Hepatocyte (in vitro differentiated cells): ENCODE results near the gene EMSY. TPM values are rescaled to one million over a fixed set of nuclear protein-coding genes. Genes with fewer than 3 reads are reported as not detected.

Source experiments
- DNase-seq: peaks from one replicate; pipeline ENCODE4 v3.0.0-alpha.2; 2016; ENCODE audit warnings: low spot score
- H2AFZ ChIP-seq: fragments of 200-600 bp; sonication (generic); 2 replicates; pipeline ENCODE4 v1.6.0; 2016; ENCODE audit warnings: antibody characterized with exemption, mild to moderate bottlenecking
- H3K27ac ChIP-seq: fragments of 200-600 bp; sonication (generic); 2 replicates; pipeline ENCODE4 v1.5.1; 2016; ENCODE audit warnings: mild to moderate bottlenecking
- H3K27me3 ChIP-seq: fragments of 200-600 bp; sonication (generic); 2 replicates; pipeline ENCODE4 v1.6.1; 2016
- H3K36me3 ChIP-seq: fragments of 200-600 bp; sonication (generic); replicated peaks from 2 replicates; pipeline ENCODE4 v1.5.1; 2016; ENCODE audit warnings: low read depth; ENCODE audit not compliant: insufficient read depth
- H3K4me1 ChIP-seq: fragments of 200-600 bp; sonication (generic); 2 replicates; pipeline ENCODE4 v1.5.1; 2016; ENCODE audit warnings: mild to moderate bottlenecking, moderate library complexity; ENCODE audit not compliant: insufficient read depth
- H3K4me2 ChIP-seq: fragments of 200-600 bp; sonication (generic); 2 replicates; pipeline ENCODE4 v1.6.0; 2016
- H3K4me3 ChIP-seq: fragments of 200-600 bp; sonication (generic); 2 replicates; pipeline ENCODE4 v1.5.1; 2016; ENCODE audit warnings: mild to moderate bottlenecking
- H3K79me2 ChIP-seq: fragments of 200-600 bp; sonication (generic); 2 replicates; pipeline ENCODE4 v1.6.0; 2017; ENCODE audit warnings: mild to moderate bottlenecking
- H3K9me2 ChIP-seq: fragments of 200-600 bp; sonication (generic); replicated peaks from 2 replicates; pipeline ENCODE4 v1.6.0; 2017; ENCODE audit warnings: mild to moderate bottlenecking; ENCODE audit not compliant: insufficient read depth
- H3K9me3 ChIP-seq: fragments of 200-600 bp; sonication (generic); 2 replicates; pipeline ENCODE4 v1.5.1; 2016; ENCODE audit warnings: low read depth, mild to moderate bottlenecking
- H4K20me1 ChIP-seq: fragments of 200-600 bp; sonication (generic); 2 replicates; pipeline ENCODE4 v1.6.0; 2016; ENCODE audit warnings: mild to moderate bottlenecking; ENCODE audit not compliant: insufficient read depth, poor library complexity, severe bottlenecking
- CTCF ChIP-seq: fragments of 200-600 bp; sonication (generic); IDR thresholded peaks from 2 replicates; pipeline ENCODE4 v1.5.1; 2016; ENCODE audit warnings: antibody characterized with exemption, mild to moderate bottlenecking; ENCODE audit not compliant: poor library complexity
- EZH2 ChIP-seq: fragments of 200-600 bp; sonication (generic); IDR thresholded peaks from 2 replicates; pipeline ENCODE4 v1.6.1; 2016; ENCODE audit warnings: antibody characterized with exemption, mild to moderate bottlenecking, borderline replicate concordance
- EZH2phosphoT487 ChIP-seq: fragments of 200-600 bp; sonication (generic); IDR thresholded peaks from one replicate; pipeline ENCODE4 v1.6.1; 2018; ENCODE audit warnings: antibody characterized with exemption, mild to moderate bottlenecking, low read depth, moderate library complexity; ENCODE audit not compliant: unreplicated experiment, severe bottlenecking
- WGBS: methylation state at CpG from one replicate; pipeline ENCODE4 v1.1.6; 2016; ENCODE audit warnings: low lambda C conversion rate; ENCODE audit errors: missing lambda C conversion rate; 5-methylcytosine and 5-hydroxymethylcytosine counted together
- polyA plus RNA-seq: library from polyadenylated mRNA; unstranded; fragments of >200 nt; fragmentation: Nextera tagmentation; extraction: Ambion mirVana; gene quantifications from 2 replicates; pipeline ENCODE4 v1.2.1, GENCODE V29; 2016
- total RNA-seq: library from RNA; depleted of rRNA; stranded (reverse); fragments of >200 nt; gene quantifications from 2 replicates; pipeline ENCODE4 v1.2.3, GENCODE V29; 2014

Gene EMSY
- total and polyA plus RNA-seq, 2 experiments from 2014 or later: 8.2 to 19.4 TPM

- Histone ChIP-seq H2AFZ (no peak overlapping the region), H3K27me3 (no peaks in the 10 kb centered on the region), H3K4me3 (no peak overlapping the region), H3K79me2 (no peaks in the 10 kb centered on the region), H3K9me2 (no peaks in the 10 kb centered on the region), H3K4me1 (no peaks in the 10 kb centered on the region), H3K9me3 (no peaks in the 10 kb centered on the region), H3K4me2 (no peak overlapping the region), H3K36me3 (no peaks in the 10 kb centered on the region), H4K20me1 (no peaks in the 10 kb centered on the region), H3K27ac (no peak overlapping the region)
- TF ChIP-seq CTCF: no peak
- 100% methylated on average over 1 of the region's 1 CpG for WGBS
- DNase-seq: no peak
Observed at GRCh38 chr11:76558473-76558872, 113.7 kb downstream of the EMSY start.

GRCh38 chr11:76558891-76559290 is 114.1 kb downstream of the EMSY start:
- no peak overlapping the region for H3K4me3 ChIP-seq
- H3K4me1 ChIP-seq: no peaks in the 10 kb centered on the region
- no peak overlapping the region for H3K4me2 ChIP-seq
- no peaks in the 10 kb centered on the region for H3K9me3 ChIP-seq
- no peak overlapping the region for H3K27ac ChIP-seq
- H3K27me3 ChIP-seq: no peaks in the 10 kb centered on the region
- H4K20me1 ChIP-seq: no peaks in the 10 kb centered on the region
- no peaks in the 10 kb centered on the region for H3K79me2 ChIP-seq
- 95% methylated on average over 1 of the region's 1 CpG for WGBS
- TF ChIP-seq EZH2phosphoT487: no peak
- TF ChIP-seq CTCF: no peak
- no peak for TF ChIP-seq EZH2
- H3K9me2 ChIP-seq: no peaks in the 10 kb centered on the region
- H3K36me3 ChIP-seq: no peaks in the 10 kb centered on the region
- no peak overlapping the region for H2AFZ ChIP-seq
- no peak for DNase-seq

- Histone ChIP-seq H3K9me2 (no peaks in the 10 kb centered on the region), H3K4me3 (no peak overlapping the region), H3K4me2 (no peak overlapping the region), H3K27ac (no peak overlapping the region), H3K9me3 (no peaks in the 10 kb centered on the region), H3K36me3 (no peaks in the 10 kb centered on the region), H3K27me3 (no peaks in the 10 kb centered on the region), H3K4me1 (no peaks in the 10 kb centered on the region), H2AFZ (no peak overlapping the region), H3K79me2 (no peaks in the 10 kb centered on the region), H4K20me1 (no peaks in the 10 kb centered on the region)
- no peak for DNase-seq
- TF ChIP-seq EZH2phosphoT487 (no peak), CTCF (no peak), EZH2 (no peak)
- WGBS: 85% methylated on average over 1 of the region's 1 CpG
Observed at GRCh38 chr11:76559346-76559745, 114.5 kb downstream of the EMSY start.

- H3K27ac ChIP-seq: no peak overlapping the region
- no peak overlapping the region for H2AFZ ChIP-seq
- no peak for DNase-seq
- H3K36me3 ChIP-seq: no peaks in the 10 kb centered on the region
- no peaks in the 10 kb centered on the region for H3K9me3 ChIP-seq
- TF ChIP-seq EZH2: no peak
- no peak for TF ChIP-seq EZH2phosphoT487
- TF ChIP-seq CTCF: no peak
- 80% methylated on average over 5 of the region's 5 CpGs for WGBS
- H3K9me2 ChIP-seq: no peaks in the 10 kb centered on the region
- H3K4me3 ChIP-seq: no peak overlapping the region
- no peaks in the 10 kb centered on the region for H4K20me1 ChIP-seq
- H3K27me3 ChIP-seq: no peaks in the 10 kb centered on the region
- no peaks in the 10 kb centered on the region for H3K79me2 ChIP-seq
- no peak overlapping the region for H3K4me2 ChIP-seq
- no peaks in the 10 kb centered on the region for H3K4me1 ChIP-seq
Observed at GRCh38 chr11:76560219-76560618, 115.4 kb downstream of the EMSY start.
